Breast epithelium (tissue), 3 donors: ENCODE measurements around the gene NRG3.

ENCODE experiments used
- POLR2A ChIP-seq: fragments of 450-650 bp; IDR thresholded peaks from one replicate; pipeline ENCODE4 v1.6.1; 2016; ENCODE audit warnings: antibody characterized with exemption, mild to moderate bottlenecking, moderate library complexity
- POLR2AphosphoS5 ChIP-seq, 3 donors: sonication (generic); formaldehyde crosslinking; IDR thresholded peaks; one replicate each; pipeline ENCODE4 v1.6.1; 2017; ENCODE audit warnings: antibody characterized with exemption in 3 of 3
- TF ChIP-seq, protein P1 (sequence below), 3 donors: fragments of 450-650 bp; IDR thresholded peaks; one replicate each; pipeline ENCODE4 v1.5.1; 2016 to 2017; ENCODE audit warnings: antibody characterized with exemption in 3 of 3, mild to moderate bottlenecking in 3 of 3, moderate library complexity in 3 of 3

DNA sequence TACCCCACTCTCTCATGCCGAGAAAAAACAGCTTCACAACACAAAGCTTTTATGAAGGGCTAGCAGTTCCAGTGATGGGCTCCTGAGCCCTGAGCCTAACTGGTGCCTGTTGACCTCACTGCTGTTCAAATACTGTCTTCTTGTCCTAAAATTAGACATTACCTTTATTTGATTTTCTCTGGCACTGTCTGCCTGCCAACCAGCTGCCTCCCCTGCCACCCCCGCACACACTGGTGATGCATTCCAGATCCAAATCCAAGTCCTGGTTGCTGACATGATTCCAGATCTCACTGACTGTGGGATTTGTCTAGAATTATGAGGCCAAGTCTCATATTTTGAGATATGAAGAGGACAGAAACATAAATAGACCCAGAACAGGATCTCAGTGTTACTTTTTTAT is 816.2 kb downstream of the NRG3 start:
- TF ChIP-seq, protein P1, sequence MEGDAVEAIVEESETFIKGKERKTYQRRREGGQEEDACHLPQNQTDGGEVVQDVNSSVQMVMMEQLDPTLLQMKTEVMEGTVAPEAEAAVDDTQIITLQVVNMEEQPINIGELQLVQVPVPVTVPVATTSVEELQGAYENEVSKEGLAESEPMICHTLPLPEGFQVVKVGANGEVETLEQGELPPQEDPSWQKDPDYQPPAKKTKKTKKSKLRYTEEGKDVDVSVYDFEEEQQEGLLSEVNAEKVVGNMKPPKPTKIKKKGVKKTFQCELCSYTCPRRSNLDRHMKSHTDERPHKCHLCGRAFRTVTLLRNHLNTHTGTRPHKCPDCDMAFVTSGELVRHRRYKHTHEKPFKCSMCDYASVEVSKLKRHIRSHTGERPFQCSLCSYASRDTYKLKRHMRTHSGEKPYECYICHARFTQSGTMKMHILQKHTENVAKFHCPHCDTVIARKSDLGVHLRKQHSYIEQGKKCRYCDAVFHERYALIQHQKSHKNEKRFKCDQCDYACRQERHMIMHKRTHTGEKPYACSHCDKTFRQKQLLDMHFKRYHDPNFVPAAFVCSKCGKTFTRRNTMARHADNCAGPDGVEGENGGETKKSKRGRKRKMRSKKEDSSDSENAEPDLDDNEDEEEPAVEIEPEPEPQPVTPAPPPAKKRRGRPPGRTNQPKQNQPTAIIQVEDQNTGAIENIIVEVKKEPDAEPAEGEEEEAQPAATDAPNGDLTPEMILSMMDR (IDR thresholded peaks at IDR 0.05), result no peak
- TF ChIP-seq POLR2AphosphoS5 (IDR thresholded peaks at IDR 0.05), result no peak
- TF ChIP-seq POLR2A, result no peak
